ENCODE data around the gene UBE2B. TPM values are rescaled to one million over a fixed set of nuclear protein-coding genes. Genes with fewer than 3 reads are reported as not detected.
"Not testable (repeated sequence)": the region's sequence is repeated elsewhere in the genome, so short reads cannot be mapped to it uniquely, and the experiment has no call there.

The UBE2B gene
- total RNA-seq, 2 experiments from 2014 or later: 83.0 to 87.6 TPM

- Mint-ChIP-seq H3K9me3 (ENCODE audit: insufficient read depth) (no peaks in the 10 kb centered on the region), H3K27ac (peak overlapping the region; percentile 100), H3K4me1 (ENCODE audit: low read depth) (peaks cover 43% of the 10 kb centered on the region), H3K4me3 (peak overlapping the region; percentile 99), H3K27me3 (ENCODE audit: low read depth) (no peaks in the 10 kb centered on the region), H3K36me3 (ENCODE audit: low read depth) (peaks cover 42% of the 10 kb centered on the region)
- ATAC-seq (no peak), DNase-seq (peak; percentile 48)
- CTCF ChIA-PET: interaction anchor here (0.6 to 2.1 kb wide), 12 partner anchors 9 to 367 kb away, joined by 3 to 18 read pairs (median 5); partner anchors contain the start of genes CAMLG, CDKN2AIPNL and PPP2CA
- POLR2A ChIA-PET: interaction anchor here (0.6 to 4.5 kb wide), 24 partner anchors 9 to 533 kb away, joined by 3 to 38 read pairs (median 5); partner anchors contain the start of genes CDKN2AIPNL, JADE2, PCBD2 and PPP2CA
Measured at GRCh38 chr5:134371834-134372340, 518 bp downstream of the UBE2B start.

- POLR2A ChIA-PET; H3K27ac Mint-ChIP-seq; H3K9me3 Mint-ChIP-seq (ENCODE audit: insufficient read depth): not testable (repeated sequence)
Measured at GRCh38 chr5:134373633-134374032, 2.3 kb downstream of the UBE2B start.

GRCh38 chr5:134374232-134374631 is 2.9 kb downstream of the UBE2B start:
- H3K27ac Mint-ChIP-seq: peak overlapping the region; percentile 43
- CTCF ChIA-PET: interaction anchor here (1.8 kb wide), 1 partner anchor 213 kb away, joined by 13 read pairs; no protein-coding TSS in a partner anchor
- H3K4me1 Mint-ChIP-seq (ENCODE audit: low read depth): peaks cover 36% of the 10 kb centered on the region

More at GRCh38 chr5:134373633-134374032, 2.3 kb downstream of the UBE2B start:
- Mint-ChIP-seq H3K36me3 (ENCODE audit: low read depth) (peaks cover 49% of the 10 kb centered on the region), H3K4me1 (ENCODE audit: low read depth) (peaks cover 33% of the 10 kb centered on the region), H3K4me3 (peak overlapping the region; percentile 32)
- DNase-seq; ATAC-seq; H3K27me3 Mint-ChIP-seq (ENCODE audit: low read depth); CTCF ChIA-PET: not testable (repeated sequence)

GRCh38 chr5:134380346-134380745 is 9.0 kb downstream of the UBE2B start:
- H3K27me3 Mint-ChIP-seq (ENCODE audit: low read depth): no peaks in the 10 kb centered on the region
- H3K27ac Mint-ChIP-seq: no peak overlapping the region
- ATAC-seq: no peak
- no peak overlapping the region for H3K4me3 Mint-ChIP-seq
- H3K4me1 Mint-ChIP-seq (ENCODE audit: low read depth): peaks cover 22% of the 10 kb centered on the region
- H3K36me3 Mint-ChIP-seq (ENCODE audit: low read depth): peaks cover 54% of the 10 kb centered on the region
- no peaks in the 10 kb centered on the region for H3K9me3 Mint-ChIP-seq (ENCODE audit: insufficient read depth)
- ChIA-PET POLR2A (interaction anchor here (3.5 kb wide), 1 partner anchor 8 kb away, joined by 20 read pairs; the partner anchor contains the start of gene UBE2B), CTCF (interaction anchor here (0.8 to 2.0 kb wide), 8 partner anchors 8 to 307 kb away, joined by 3 to 12 read pairs (median 4); partner anchors contain the start of genes CDKN2AIPNL and UBE2B)
- DNase-seq: no peak

More at GRCh38 chr5:134374232-134374631, 2.9 kb downstream of the UBE2B start:
- POLR2A ChIA-PET: interaction anchor here (0.7 to 0.9 kb wide), 3 partner anchors 152 to 1688 kb away, joined by 3 to 4 read pairs (median 4); partner anchors contain the start of gene JADE2
- no peaks in the 10 kb centered on the region for H3K27me3 Mint-ChIP-seq (ENCODE audit: low read depth)
- no peak for ATAC-seq
- H3K36me3 Mint-ChIP-seq (ENCODE audit: low read depth): peaks cover 52% of the 10 kb centered on the region
- no peak overlapping the region for H3K4me3 Mint-ChIP-seq
- DNase-seq: peak; percentile 35
- no peaks in the 10 kb centered on the region for H3K9me3 Mint-ChIP-seq (ENCODE audit: insufficient read depth)

- not testable (repeated sequence) for H3K27me3 Mint-ChIP-seq (ENCODE audit: low read depth)
Measured at GRCh38 chr5:134382204-134382603, 10.8 kb downstream of the UBE2B start.

GRCh38 chr5:134383980-134384697 is 12.8 kb downstream of the UBE2B start:
- no peak for DNase-seq
- H3K27ac Mint-ChIP-seq: no peak overlapping the region
- no peak overlapping the region for H3K4me3 Mint-ChIP-seq
- ATAC-seq: no peak
- ChIA-PET CTCF (interaction anchor here (0.8 to 1.3 kb wide), 5 partner anchors 12 to 355 kb away, joined by 3 to 6 read pairs (median 4); no protein-coding TSS in a partner anchor), POLR2A (interaction anchor here (1.5 to 1.8 kb wide), 2 partner anchors 12 to 208 kb away, joined by 6 to 9 read pairs; partner anchors contain the start of genes SKP1 and UBE2B)
- peaks cover 15% of the 10 kb centered on the region for H3K4me1 Mint-ChIP-seq (ENCODE audit: low read depth)
- H3K9me3 Mint-ChIP-seq (ENCODE audit: insufficient read depth): no peaks in the 10 kb centered on the region
- peaks cover 50% of the 10 kb centered on the region for H3K36me3 Mint-ChIP-seq (ENCODE audit: low read depth)
- H3K27me3 Mint-ChIP-seq (ENCODE audit: low read depth): no peaks in the 10 kb centered on the region

More at GRCh38 chr5:134382204-134382603, 10.8 kb downstream of the UBE2B start:
- peaks cover 52% of the 10 kb centered on the region for H3K36me3 Mint-ChIP-seq (ENCODE audit: low read depth)
- ChIA-PET CTCF (interaction anchor here (0.7 to 1.9 kb wide), 4 partner anchors 12 to 205 kb away, joined by 3 to 5 read pairs (median 3); no protein-coding TSS in a partner anchor), POLR2A (interaction anchor here (0.7 to 3.5 kb wide), 4 partner anchors 10 to 251 kb away, joined by 3 to 20 read pairs (median 4); partner anchors contain the start of genes SAR1B and UBE2B)
- not testable (repeated sequence) for H3K9me3 Mint-ChIP-seq (ENCODE audit: insufficient read depth); DNase-seq; H3K4me3 Mint-ChIP-seq; ATAC-seq; H3K27ac Mint-ChIP-seq
- H3K4me1 Mint-ChIP-seq (ENCODE audit: low read depth): peaks cover 19% of the 10 kb centered on the region

GRCh38 chr5:134387443-134387842 is 16.1 kb downstream of the UBE2B start:
- no peak for ATAC-seq
- H3K4me3 Mint-ChIP-seq: no peak overlapping the region
- no peaks in the 10 kb centered on the region for H3K27me3 Mint-ChIP-seq (ENCODE audit: low read depth)
- H3K4me1 Mint-ChIP-seq (ENCODE audit: low read depth): peaks cover 6% of the 10 kb centered on the region
- no peak for DNase-seq
- ChIA-PET CTCF (interaction anchor here (1.8 to 1.9 kb wide), 2 partner anchors 24 to 200 kb away, joined by 4 to 5 read pairs; partner anchors contain the start of gene CDKN2AIPNL), POLR2A (no interaction called here)
- no peak overlapping the region for H3K27ac Mint-ChIP-seq
- peaks cover 54% of the 10 kb centered on the region for H3K36me3 Mint-ChIP-seq (ENCODE audit: low read depth)
- H3K9me3 Mint-ChIP-seq (ENCODE audit: insufficient read depth): no peaks in the 10 kb centered on the region

GRCh38 chr5:134392301-134392700 is 20.9 kb downstream of the UBE2B start:
- POLR2A ChIA-PET: no interaction called here
- no peak overlapping the region for H3K27ac Mint-ChIP-seq
- no peak for ATAC-seq
- CTCF ChIA-PET: interaction anchor here (1.6 to 2.3 kb wide), 2 partner anchors 19 to 195 kb away, joined by 4 to 8 read pairs; no protein-coding TSS in a partner anchor
- H3K27me3 Mint-ChIP-seq (ENCODE audit: low read depth): no peaks in the 10 kb centered on the region
- H3K36me3 Mint-ChIP-seq (ENCODE audit: low read depth): peaks cover 44% of the 10 kb centered on the region
- no peak for DNase-seq
- no peaks in the 10 kb centered on the region for H3K4me1 Mint-ChIP-seq (ENCODE audit: low read depth)
- no peaks in the 10 kb centered on the region for H3K9me3 Mint-ChIP-seq (ENCODE audit: insufficient read depth)
- H3K4me3 Mint-ChIP-seq: no peak overlapping the region

- peaks cover 49% of the 10 kb centered on the region for H3K36me3 Mint-ChIP-seq (ENCODE audit: low read depth)
- no peaks in the 10 kb centered on the region for H3K27me3 Mint-ChIP-seq (ENCODE audit: low read depth)
- no peaks in the 10 kb centered on the region for H3K9me3 Mint-ChIP-seq (ENCODE audit: insufficient read depth)
- DNase-seq: no peak
- CTCF ChIA-PET: interaction anchor here (0.8 to 2.1 kb wide), 3 partner anchors 16 to 192 kb away, joined by 3 to 9 read pairs (median 7); partner anchors contain the start of gene CDKN2AIPNL
- no peak overlapping the region for H3K4me3 Mint-ChIP-seq
- no peak for ATAC-seq
- no peak overlapping the region for H3K27ac Mint-ChIP-seq
- H3K4me1 Mint-ChIP-seq (ENCODE audit: low read depth): no peaks in the 10 kb centered on the region
- POLR2A ChIA-PET: no interaction called here
Measured at GRCh38 chr5:134394932-134395331, 23.6 kb downstream of the UBE2B start.

GRCh38 chr5:134396274-134396673 is 24.9 kb downstream of the UBE2B start:
- H3K4me3 Mint-ChIP-seq: no peak overlapping the region
- H3K36me3 Mint-ChIP-seq (ENCODE audit: low read depth): peaks cover 44% of the 10 kb centered on the region
- no peaks in the 10 kb centered on the region for H3K4me1 Mint-ChIP-seq (ENCODE audit: low read depth)
- no peaks in the 10 kb centered on the region for H3K9me3 Mint-ChIP-seq (ENCODE audit: insufficient read depth)
- ChIA-PET POLR2A (interaction anchor here (0.6 kb wide), 1 partner anchor 109 kb away, joined by 3 read pairs; no protein-coding TSS in a partner anchor), CTCF (interaction anchor here (1.0 to 2.8 kb wide), 7 partner anchors 10 to 191 kb away, joined by 3 to 10 read pairs (median 4); no protein-coding TSS in a partner anchor)
- DNase-seq (no peak), ATAC-seq (no peak)
- no peak overlapping the region for H3K27ac Mint-ChIP-seq
- H3K27me3 Mint-ChIP-seq (ENCODE audit: low read depth): no peaks in the 10 kb centered on the region

GRCh38 chr5:134397196-134397595 is 25.8 kb downstream of the UBE2B start:
- DNase-seq: no peak
- Mint-ChIP-seq H3K27ac (no peak overlapping the region), H3K4me1 (ENCODE audit: low read depth) (no peaks in the 10 kb centered on the region), H3K4me3 (no peak overlapping the region), H3K27me3 (ENCODE audit: low read depth) (no peaks in the 10 kb centered on the region), H3K36me3 (ENCODE audit: low read depth) (peaks cover 42% of the 10 kb centered on the region), H3K9me3 (ENCODE audit: insufficient read depth) (no peaks in the 10 kb centered on the region)
- ChIA-PET POLR2A (interaction anchor here (1.2 kb wide), 1 partner anchor 16 kb away, joined by 3 read pairs; no protein-coding TSS in a partner anchor), CTCF (interaction anchor here (1.0 to 2.8 kb wide), 4 partner anchors 14 to 361 kb away, joined by 3 to 10 read pairs (median 4); partner anchors contain the start of gene CDKN2AIPNL)
- no peak for ATAC-seq

Data from activated CD8-positive, alpha-beta T cell treated with anti-CD3 and anti-CD28 coated beads, Interleukin-2, amount 10 ng/mL, durations not matched to agents 7 days and 5 days (primary cell).